NCI-H2171 treated with DMSO at 0.1 percent for 48 hours (cell line): ENCODE measurements around the gene RPS27L.
A peak's percentile ranks its signal among the peaks of the same experiment; 100 is the strongest.
"Not testable (repeated sequence)": the region's sequence is repeated elsewhere in the genome, so short reads cannot be mapped to it uniquely, and the experiment has no call there.

Experiments used
- DNase-seq: peaks from one replicate; lab custom pipeline; 2025; lab: John Stamatoyannopoulos, UW

Gene RPS27L

DNA sequence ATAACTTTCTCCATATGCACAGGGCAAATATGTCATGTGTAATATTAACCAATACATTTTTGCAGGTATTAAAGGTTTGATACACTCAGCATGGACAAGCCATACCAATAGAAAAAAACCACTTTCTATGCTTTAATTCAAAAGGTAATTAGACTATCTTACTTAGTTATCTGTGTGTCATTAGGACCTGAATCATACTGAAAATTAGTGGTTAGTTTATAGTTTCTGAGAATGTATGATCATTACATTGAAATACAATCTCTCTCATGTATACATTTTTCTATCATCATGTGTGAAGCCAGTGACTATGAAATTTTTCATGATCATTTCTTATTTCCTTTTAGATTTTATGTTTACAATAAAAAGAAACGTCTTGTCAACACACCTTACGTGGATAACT lies 16.3 kb downstream of the RPS27L start:
- DNase-seq: no peak

GRCh38 chr15:63136742-63137141 lies 20.5 kb downstream of the RPS27L start:
- no peak for DNase-seq

GRCh38 chr15:63135804-63136203 lies 21.5 kb downstream of the RPS27L start:
- no peak for DNase-seq

DNA sequence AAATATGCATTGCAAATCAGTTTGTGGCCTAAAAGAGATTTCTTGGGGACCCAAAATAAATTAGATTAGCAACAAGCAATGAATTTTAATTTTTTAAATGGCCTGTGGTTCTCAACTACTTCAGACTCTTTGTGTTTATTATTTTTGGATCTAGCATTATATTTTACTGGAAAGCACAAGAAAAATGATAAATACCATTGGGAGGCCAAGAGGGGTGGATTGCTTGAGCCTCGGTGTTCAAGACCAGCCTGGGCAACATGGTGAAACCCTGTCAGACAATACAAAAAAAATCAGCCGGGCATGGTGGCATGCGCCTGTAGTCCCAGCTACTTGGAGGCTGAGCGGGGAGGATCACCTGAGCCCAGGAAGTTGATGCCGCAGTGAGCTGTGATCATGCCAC lies 22.0 kb downstream of the RPS27L start:
- DNase-seq: no peak

DNA sequence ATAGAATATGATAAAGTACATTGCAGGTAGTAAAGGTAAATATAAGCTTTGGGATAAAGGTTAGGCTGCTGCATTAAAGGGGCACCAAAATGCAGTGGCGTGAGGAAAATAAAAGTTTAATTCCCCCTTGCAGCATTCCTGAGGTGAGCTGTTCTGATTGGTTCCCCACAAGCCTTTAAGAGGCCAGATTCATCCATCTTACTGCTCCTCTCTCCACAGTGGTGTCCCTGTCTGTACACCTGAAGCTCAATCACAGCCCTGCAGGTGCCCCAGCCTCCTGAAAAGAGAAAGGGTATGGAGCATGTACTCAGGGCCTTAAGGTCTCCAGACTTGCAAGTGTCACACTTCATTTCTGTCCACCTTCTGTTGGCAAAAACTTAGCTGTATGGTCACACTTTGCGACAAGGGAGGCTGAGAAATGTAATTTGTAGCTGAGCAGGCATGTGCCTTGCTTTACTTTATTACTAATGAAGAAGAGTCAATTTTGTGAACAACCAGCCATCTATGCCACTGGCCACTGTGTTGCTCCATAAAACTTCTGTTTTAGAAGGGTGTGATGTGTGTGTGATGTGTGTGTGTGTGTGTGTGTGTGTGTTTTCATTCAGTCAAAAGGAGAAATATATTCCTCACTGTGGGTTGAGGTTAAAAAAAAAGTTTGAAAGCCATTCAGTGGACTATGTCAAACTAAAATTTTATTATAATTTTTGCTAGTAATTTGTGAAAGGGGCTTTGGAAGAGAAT lies 22.9 kb downstream of the RPS27L start:
- DNase-seq: no peak

DNA sequence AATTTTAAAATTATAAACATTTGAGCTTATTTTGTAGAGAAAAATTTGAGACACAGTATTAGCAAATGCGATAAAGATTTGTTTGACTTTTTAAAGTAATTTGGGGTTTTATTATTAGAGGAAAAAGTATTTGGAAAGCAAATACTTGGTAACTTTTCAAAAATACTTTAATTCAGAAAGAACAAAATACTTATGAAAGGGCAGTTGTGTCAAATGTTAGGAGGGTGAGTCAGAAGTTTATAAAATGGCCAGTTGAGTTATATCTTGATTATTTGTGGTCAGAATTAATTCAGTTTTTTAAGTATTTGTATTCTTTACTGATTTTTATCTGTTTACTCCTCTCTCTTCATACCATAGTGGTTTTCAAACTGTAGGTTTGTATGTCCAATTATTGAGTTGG lies 23.5 kb downstream of the RPS27L start:
- DNase-seq: no peak

DNA sequence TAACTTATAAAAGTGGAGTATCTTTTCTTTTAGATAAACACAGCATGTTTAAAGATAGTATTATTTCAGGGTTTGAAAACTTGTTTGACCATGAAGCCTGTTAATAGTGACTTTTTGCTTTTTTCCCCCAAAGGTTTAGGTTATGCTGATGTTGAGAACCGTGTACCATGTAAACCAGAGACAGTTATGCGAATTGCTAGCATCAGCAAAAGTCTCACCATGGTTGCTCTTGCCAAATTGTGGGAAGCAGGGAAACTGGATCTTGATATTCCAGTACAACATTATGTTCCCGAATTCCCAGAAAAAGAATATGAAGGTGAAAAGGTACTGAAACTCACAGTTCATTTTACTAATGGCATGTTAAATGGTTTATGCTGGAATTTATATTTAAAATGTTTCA lies 30.6 kb downstream of the RPS27L start:
- no peak for DNase-seq

- no peak for DNase-seq
Observed at GRCh38 chr15:63124506-63124905, 32.8 kb downstream of the RPS27L start.

DNA sequence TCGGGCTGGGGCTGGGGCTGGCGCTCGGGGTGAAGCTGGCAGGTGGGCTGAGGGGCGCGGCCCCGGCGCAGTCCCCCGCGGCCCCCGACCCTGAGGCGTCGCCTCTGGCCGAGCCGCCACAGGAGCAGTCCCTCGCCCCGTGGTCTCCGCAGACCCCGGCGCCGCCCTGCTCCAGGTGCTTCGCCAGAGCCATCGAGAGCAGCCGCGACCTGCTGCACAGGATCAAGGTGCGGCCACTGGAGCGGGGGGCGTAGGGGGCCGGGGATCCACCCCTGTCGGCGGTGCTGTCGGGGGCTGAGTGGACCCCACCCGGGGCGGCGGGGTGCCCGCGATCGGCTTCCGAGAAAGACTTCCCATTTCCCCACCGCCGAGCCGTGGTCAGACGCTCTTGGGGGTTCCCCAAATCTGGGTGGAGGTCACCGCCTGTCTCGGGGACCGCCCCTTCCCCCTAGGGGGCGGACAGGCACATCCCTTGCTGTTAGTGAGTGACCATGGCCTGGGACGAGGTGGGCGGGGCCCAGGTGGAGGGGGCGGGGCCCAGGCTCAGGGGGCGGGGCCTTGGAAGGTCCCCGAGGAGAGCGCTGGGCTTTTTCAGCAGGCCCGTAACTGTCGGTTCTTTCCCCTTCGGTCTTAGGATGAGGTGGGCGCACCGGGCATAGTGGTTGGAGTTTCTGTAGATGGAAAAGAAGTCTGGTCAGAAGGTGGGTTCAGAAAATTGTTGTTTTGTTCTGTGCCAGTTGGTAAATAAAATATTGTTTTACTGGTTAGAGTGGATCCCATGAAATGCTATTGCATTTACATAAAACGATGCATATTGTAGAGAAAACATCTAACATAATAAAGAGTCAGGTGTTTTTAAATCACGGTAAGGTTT lies 35.0 kb downstream of the RPS27L start:
- peak; percentile 48 for DNase-seq

DNA sequence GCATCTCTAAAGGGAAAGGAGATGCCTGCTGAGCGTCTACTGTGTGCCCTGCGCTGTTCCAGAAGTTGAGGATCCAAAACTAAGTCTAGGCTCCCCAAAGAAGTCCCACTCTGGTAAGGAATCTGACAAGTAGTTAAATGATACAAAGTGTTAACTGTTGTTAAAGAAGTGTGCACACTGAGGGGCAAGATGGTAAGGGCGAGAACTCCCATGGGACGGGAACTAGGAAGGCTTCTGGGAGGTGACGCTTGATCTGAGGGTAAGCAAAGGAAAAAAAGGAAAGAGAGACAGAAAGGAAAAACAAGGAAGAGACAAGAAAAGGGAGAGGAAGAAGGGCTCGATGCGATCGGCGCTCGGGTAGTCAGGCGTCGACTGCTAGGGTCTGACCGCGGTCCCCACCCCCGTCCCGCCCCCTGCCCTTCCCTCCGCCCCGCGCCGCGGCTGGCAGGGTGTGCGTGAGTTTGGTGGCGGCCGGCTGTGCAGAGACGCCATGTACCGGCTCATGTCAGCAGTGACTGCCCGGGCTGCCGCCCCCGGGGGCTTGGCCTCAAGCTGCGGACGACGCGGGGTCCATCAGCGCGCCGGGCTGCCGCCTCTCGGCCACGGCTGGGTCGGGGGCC lies 35.8 kb downstream of the RPS27L start, which contains the start of gene LACTB:
TSS of gene LACTB (plus strand) at position 480 of the 620 bp plus-strand sequence. CDS start at position 491, 11 bp downstream.
- DNase-seq: peak; percentile 89

GRCh38 chr15:63118854-63119253 lies 38.4 kb downstream of the RPS27L start:
- DNase-seq: no peak

GRCh38 chr15:63114465-63114864 lies 42.8 kb downstream of the RPS27L start:
- DNase-seq: no peak

DNA sequence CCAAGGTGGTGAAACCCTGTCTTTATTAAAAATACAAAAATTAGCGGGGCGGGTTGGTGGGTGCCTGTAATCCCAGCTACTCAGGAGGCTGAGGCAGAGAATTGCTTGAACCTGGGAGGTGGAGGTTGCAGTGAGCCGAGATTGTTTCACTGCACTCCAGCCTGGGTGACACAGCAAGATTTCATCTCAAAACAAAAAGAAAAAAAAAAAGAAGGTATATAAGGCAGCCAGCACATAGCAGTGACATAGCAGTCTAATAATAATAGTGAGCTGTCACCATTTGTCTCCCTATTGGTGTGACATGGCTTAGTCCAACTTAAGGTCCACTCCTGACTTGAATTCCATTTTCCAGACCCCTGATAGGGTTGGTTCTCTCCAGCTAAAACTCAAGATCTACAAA lies 44.4 kb downstream of the RPS27L start:
- no peak for DNase-seq

DNA sequence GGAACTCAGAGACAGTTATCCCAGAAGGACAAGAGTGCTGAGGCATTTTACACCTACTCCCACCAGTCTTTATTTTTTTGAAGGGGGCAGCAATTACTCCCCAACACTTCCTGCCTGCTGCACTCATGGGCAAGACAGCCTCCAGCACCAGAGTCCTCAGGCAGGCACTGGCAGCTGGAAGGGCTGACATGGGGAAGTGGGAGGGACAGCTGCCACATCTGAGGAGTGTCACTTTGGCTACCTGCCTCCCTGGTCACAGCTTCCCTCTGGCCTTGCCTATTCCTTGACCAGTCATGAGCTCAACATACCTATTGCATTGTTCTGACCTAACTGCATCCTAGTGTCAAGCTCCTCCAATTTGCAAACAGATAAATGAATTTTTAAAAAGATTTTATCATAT lies 45.8 kb downstream of the RPS27L start:
- DNase-seq: no peak

DNA sequence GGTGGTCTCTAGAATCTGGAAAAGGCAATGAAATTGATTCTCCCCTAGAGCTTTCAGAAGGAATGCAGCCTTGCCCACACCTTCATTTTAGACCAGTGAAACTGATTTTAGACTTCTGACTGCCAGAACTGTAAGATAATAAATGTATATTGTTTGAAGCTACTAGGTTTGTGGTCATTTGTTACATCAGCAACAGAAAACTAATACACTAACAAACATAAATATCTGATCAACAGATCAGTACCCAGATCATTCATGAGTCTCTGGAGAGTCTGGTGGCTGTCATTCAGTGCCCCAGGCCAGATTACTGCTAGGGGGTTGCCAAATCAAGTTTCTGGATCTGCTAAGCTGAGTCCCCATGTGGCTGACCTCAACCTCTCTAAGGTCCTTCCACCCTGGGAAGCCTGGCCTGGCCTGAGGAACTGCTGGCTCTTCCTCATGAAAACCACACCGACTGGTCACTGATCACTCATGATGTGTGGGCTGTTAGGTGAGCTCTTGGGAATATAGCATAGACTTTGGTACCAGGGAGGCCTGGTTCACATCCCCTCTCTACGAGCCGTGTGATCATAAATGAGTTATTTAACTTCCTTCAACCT lies 46.8 kb downstream of the RPS27L start:
- no peak for DNase-seq

DNA sequence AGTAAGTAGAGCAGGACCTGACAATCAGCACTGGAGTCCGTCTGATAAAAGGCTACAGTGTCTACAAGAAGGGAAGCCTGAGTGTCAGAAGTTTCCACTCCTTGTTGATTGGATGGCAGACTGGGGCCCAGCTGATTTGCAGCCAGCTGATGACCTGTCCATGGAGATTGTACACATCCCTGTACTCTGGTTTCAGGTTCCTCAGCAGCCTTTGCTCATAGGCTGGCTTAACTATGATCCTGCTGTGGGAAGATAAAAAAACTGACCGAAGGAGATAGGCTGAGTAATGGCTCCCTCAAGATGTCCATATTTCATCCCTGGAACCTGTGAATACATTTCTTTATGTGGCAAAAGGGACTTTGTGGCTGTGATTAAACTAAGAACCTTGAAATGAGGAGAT lies 47.4 kb downstream of the RPS27L start:
- no peak for DNase-seq

GRCh38 chr15:63109498-63109897 lies 47.8 kb downstream of the RPS27L start:
- DNase-seq: no peak

DNA sequence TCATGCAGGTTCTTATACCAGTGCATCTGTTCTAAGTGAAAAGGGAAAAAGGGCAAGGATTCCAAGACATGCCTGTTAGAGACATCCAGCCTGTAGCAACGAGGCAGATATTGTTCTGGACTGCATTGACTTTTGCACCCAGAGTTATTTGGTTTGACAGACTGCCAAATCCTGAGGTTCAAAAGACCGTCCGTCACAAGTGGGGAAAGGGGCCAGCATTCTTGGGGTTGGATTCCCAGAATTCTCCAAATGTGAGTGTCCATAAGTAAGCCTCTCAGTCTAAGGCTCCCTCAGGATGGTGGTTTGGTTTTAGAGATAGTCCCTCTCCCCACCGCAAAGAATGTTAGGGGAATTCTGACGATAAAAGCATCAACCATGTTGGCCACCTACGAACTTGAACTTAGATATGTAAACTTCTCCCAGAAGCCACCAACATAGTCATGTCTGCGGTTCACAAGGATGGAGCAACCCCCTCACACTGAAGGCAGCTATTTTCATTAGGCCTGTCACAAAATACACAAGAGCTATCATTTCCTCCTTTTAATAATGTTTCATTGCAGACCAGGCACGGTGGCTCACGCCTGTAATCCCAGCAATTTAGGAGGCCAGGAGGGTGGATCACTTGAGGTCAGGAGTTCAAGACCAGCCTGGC lies 49.3 kb downstream of the RPS27L start:
- no peak for DNase-seq

- DNase-seq: not testable (repeated sequence)
Observed at GRCh38 chr15:63105354-63105753, 51.9 kb downstream of the RPS27L start.

DNA sequence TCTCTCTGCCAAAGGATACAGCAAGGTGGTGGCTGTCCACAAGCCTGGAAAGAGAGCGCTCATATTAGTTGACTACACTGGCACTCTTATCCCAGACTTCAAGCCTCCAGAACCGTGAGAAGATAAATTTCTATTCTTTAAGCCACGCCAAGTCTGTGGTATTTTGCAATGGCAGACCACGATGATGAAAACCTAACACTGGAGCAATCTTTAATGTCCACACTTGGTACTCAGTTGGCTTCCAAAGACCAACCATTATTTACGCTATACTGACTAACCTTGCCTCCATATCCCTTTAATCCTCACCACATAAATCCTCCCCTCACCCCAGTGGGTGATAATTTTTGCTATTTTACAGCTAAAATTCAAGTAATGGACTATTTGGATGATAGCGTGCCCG lies 52.5 kb downstream of the RPS27L start:
- no peak for DNase-seq

GRCh38 chr15:63103416-63103815 lies 53.9 kb downstream of the RPS27L start:
- no peak for DNase-seq

GRCh38 chr15:63099581-63099980 lies 57.7 kb downstream of the RPS27L start:
- DNase-seq: not testable (repeated sequence)
